Motor neuron (in vitro differentiated cells): ENCODE measurements around the gene SULF2. TPM values are rescaled to one million over a fixed set of nuclear protein-coding genes. Genes with fewer than 3 reads are reported as not detected.

Experiments used
- ATAC-seq, 8 experiments: fragments of 200-7000 bp; cut with Tn5 transposase; replicated peaks in 6 of 8; 2 replicates each; pipeline ENCODE4 v1.8.0; 2021; ENCODE audit warnings: mild to moderate bottlenecking in 8 of 8, moderate library complexity in 8 of 8
- H3K27ac ChIP-seq, 2 donors: fragments of 250-450 bp; sonication (Bioruptor Pico); 2 replicates each; pipeline ENCODE4 v1.9.0; 2021; ENCODE audit warnings: antibody characterized with exemption in 2 of 2, mild to moderate bottlenecking in 2 of 2, moderate library complexity in 1 of 2
- H3K4me1 ChIP-seq, 2 donors: fragments of 250-450 bp; sonication (Bioruptor Pico); replicated peaks in 1 of 2; 2 replicates each; pipeline ENCODE4 v1.6.1; 2021; ENCODE audit warnings: antibody characterized with exemption in 2 of 2, mild to moderate bottlenecking in 2 of 2, moderate library complexity in 1 of 2
- H3K4me3 ChIP-seq, 5 donors: fragments of 250-450 bp; sonication (Bioruptor Pico); 2 replicates each; pipeline ENCODE4 v1.9.0; 2021; ENCODE audit warnings: antibody characterized with exemption in 5 of 5, mild to moderate bottlenecking in 5 of 5, moderate library complexity in 4 of 5
- WGBS, 10 experiments: fragments of 450-650 bp; shearing (Covaris generic); methylation state at CpG; one replicate each; pipeline ENCODE4 v1.0.0; 2022; 5-methylcytosine and 5-hydroxymethylcytosine counted together
- in situ Hi-C, 9 experiments: fragments of 400-800 bp; cut with MboI; loops; one replicate each; pipeline ENCODE4 v1.15.0; 2021; ENCODE audit warnings: low sequenced_read_pairs in 9 of 9, low pct_unique_long_range_greater_than_20kb in 2 of 9; ENCODE audit not compliant: unreplicated experiment in 9 of 9
- total RNA-seq, 8 experiments: library from RNA; unstranded; fragments of 300-600 nt; gene quantifications; 2 replicates each; pipeline versions ENCODE4 v1.2.3 to v1.2.4, GENCODE V29; 2022

Gene SULF2
- total RNA-seq, 8 experiments from 2014 or later: 65.5 to 373 (median 95.6) TPM

DNA sequence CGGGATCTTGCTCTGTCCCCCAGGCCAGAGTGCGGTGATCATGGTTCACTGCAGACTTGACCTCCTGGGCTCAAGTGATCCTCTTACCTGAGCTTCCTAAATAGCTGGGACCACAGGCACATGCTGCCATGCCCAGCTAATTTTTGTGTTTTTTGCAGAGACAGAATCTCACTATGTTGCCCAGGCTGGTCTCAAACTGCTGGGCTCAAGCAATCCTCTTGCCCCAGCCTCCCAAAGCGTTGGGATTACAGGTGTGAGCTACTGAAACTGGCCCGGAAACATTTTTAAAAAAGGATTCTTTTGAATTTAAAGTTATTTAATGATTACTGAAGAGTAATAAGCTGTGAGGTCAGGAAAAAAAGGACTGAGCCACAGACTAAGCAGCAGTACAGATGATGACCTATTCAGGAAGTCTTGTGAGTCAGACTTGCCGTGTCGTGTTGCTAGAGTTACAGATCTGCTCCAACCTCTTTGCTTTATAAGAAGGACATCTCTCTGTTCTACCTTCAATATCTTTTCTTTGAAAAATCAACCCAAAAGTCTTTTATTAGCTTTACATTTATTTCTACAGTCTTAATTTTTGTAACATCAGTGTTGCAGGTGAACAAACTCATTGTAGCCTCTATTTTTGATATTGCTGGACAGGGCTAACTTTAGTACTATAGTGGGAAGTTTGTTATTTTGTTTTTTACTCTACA is 174.9 kb downstream of the SULF2 start:
- Histone ChIP-seq H3K4me1 (peaks cover 10 to 22% of the 10 kb centered on the region in 2 donors), H3K4me3 (no peak overlapping the region), H3K27ac (no peak overlapping the region)
- ATAC-seq: peak in 7 of 8 experiments; percentile 15 to 91 (median 76)
- WGBS, 10 experiments: 7 to 100% (median 70%) methylated on average over 1 to 6 of the region's 6 CpGs; no CpG with 5 or more reads in 1 of the 10 experiments
- in situ Hi-C loops: loop anchor here in 5 of 9 experiments (25.0 kb wide), 3 partner anchors 98 to 223 kb away; partner anchors contain the start of gene NCOA3 (in 2 of the 5)

- in situ Hi-C loops: loop anchor here in 5 of 9 experiments (25.0 kb wide), 3 partner anchors 97 to 222 kb away; partner anchors contain the start of gene NCOA3 (in 2 of the 5)
- WGBS, 10 experiments: 45 to 100% (median 88%) methylated on average over 1 to 5 of the region's 5 CpGs
Measured at GRCh38 chr20:47609001-47609400, 176.3 kb downstream of the SULF2 start.

More at GRCh38 chr20:47609001-47609400, 176.3 kb downstream of the SULF2 start:
- H3K4me3 ChIP-seq: no peak overlapping the region
- no peak overlapping the region for H3K27ac ChIP-seq
- no peak for ATAC-seq
- H3K4me1 ChIP-seq: peaks cover 10 to 22% of the 10 kb centered on the region in 2 donors
